GM19240 (cell line): ENCODE data around the gene GPR153.

Experiments
- DNase-seq: peaks from one replicate; pipeline ENCODE4 v3.0.0; 2011; ENCODE audit warnings: low spot score; ENCODE audit not compliant: insufficient read length

GPR153 gene

GRCh38 chr1:6269720-6270400 lies 9.0 kb upstream of the GPR153 start:
- DNase-seq, result no peak

- DNase-seq, result no peak
These were observed 8.4 kb upstream of the GPR153 start for GRCh38 chr1:6269296-6269695.

- no peak for DNase-seq
These were observed 7.5 kb upstream of the GPR153 start for GRCh38 chr1:6268415-6268814.

GRCh38 chr1:6267686-6268322 lies 6.9 kb upstream of the GPR153 start:
- DNase-seq, result no peak

- no peak for DNase-seq
These were observed 5.7 kb upstream of the GPR153 start for GRCh38 chr1:6266641-6267040.

GRCh38 chr1:6265151-6265550 lies 4.3 kb upstream of the GPR153 start:
- no peak for DNase-seq

GRCh38 chr1:6263716-6264115 lies 2.8 kb upstream of the GPR153 start:
- no peak for DNase-seq

- no peak for DNase-seq
These were observed 1.9 kb upstream of the GPR153 start for GRCh38 chr1:6262555-6263420.

- DNase-seq, result no peak
These were observed 707 bp upstream of the GPR153 start for GRCh38 chr1:6261615-6261995.

- DNase-seq, result no peak
These were observed 414 bp downstream of the GPR153 start for GRCh38 chr1:6260433-6260934.

- DNase-seq, result peak; percentile 80
These were observed 1.2 kb downstream of the GPR153 start for GRCh38 chr1:6259491-6260362.

- DNase-seq, result no peak
These were observed 2.2 kb downstream of the GPR153 start for GRCh38 chr1:6258675-6259074.

- no peak for DNase-seq
These were observed 3.3 kb downstream of the GPR153 start for GRCh38 chr1:6257541-6258069.

- no peak for DNase-seq
These were observed 4.3 kb downstream of the GPR153 start for GRCh38 chr1:6256645-6257044.

GRCh38 chr1:6254691-6255090 lies 6.2 kb downstream of the GPR153 start:
- no peak for DNase-seq

GRCh38 chr1:6253380-6253779 lies 7.5 kb downstream of the GPR153 start:
- DNase-seq, result no peak

GRCh38 chr1:6252374-6252710 lies 8.6 kb downstream of the GPR153 start:
- DNase-seq, result no peak

GRCh38 chr1:6251681-6252373 lies 9.1 kb downstream of the GPR153 start:
- DNase-seq, result no peak

- no peak for DNase-seq
These were observed 9.7 kb downstream of the GPR153 start for GRCh38 chr1:6251233-6251632.
